Measurements from ENCODE around the gene OBSL1. TPM values are rescaled to one million over a fixed set of nuclear protein-coding genes. Genes with fewer than 3 reads are reported as not detected.

The OBSL1 gene
- total and polyA plus RNA-seq, 5 donors, result 179 to 321 (median 281) TPM

DNA sequence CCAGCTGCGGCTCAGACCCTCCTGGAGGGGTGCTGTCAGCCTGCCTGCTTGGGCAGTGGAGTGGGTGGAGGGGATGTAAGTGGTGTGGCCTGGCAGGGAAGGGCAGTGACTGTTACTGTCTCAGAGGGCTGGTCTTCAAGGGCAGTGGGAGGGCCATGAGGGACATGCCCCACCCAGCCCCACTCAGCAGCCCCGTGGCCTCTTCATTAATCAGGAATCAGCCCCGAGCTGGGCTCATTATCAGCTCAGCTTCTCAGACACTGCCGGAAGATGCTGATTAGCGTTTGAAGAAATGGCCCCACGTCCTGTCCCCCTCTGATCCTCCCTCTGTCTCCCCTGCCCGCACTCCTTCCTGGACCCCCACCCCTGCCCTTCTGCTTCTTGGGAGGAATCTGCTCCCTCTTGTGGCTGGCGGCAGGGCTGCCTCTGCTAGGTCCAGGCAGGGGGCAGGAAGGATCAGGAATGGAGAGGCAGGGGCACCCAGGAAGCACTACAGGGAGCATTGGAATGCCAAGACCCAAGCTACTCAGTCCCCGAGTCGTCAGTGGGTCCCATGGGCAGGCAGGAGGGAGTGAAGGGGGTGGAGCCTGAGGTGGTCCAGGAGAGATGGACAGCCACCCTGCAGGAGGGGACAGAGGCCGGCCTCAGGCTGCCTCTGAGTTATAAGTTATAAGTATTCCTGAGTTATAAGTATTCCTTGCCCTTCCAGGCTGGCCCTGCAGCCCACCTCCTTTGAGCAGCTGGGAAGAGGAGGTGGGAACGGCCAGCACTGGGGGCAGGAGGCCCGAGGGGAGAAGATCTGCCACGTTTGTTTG, 50.1 kb downstream of the OBSL1 start:
- no peaks in the 10 kb centered on the region for H3K27me3 ChIP-seq (ENCODE audit: control insufficient read depth, insufficient read depth)
- intact Hi-C loops (cut with DNase I), result loop anchor here in 3 of 4 donors (5.0 to 10.0 kb wide), 2 partner anchors 44 to 46 kb away; no protein-coding TSS in a partner anchor
- ATAC-seq (peak; percentile 65 to 79), DNase-seq (peak; percentile 50 to 77 (median 77))
- H3K27ac ChIP-seq (ENCODE audit: low read length), result peak overlapping the region; percentile 44
- H3K9me3 ChIP-seq (ENCODE audit: control insufficient read depth, low read length), result no peaks in the 10 kb centered on the region
- WGBS, result 10% methylated on average over 14 of the region's 14 CpGs
- no peak overlapping the region for H3K4me3 ChIP-seq (ENCODE audit: low read length)
- H3K4me1 ChIP-seq (ENCODE audit: control insufficient read depth, insufficient read depth, low read length), result peaks cover 4% of the 10 kb centered on the region

DNA sequence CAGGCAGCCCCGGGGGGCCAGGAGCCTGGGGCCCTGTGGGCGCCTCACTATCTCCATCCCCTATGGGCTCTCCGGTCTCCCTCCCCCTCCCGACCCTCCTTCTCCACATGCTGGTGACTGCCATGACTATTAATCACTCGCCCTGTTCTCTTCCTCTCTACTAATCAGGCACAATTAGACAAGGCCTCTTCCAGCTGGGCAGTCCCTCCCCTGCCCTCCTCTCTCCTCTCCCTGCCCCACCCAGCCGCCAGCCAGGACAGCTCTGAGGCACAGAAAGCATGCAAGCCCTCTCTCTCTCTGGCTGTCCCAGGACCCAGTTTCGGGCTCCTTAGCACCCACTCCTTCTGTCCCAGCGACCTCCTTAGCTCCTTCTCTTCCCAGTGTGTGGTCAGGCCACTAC, 51.3 kb downstream of the OBSL1 start:
- intact Hi-C loops (cut with DNase I), result loop anchor here in 3 of 4 donors (5.0 to 10.0 kb wide), 2 partner anchors 43 to 45 kb away; no protein-coding TSS in a partner anchor
- Histone ChIP-seq H3K27me3 (ENCODE audit: control insufficient read depth, insufficient read depth) (no peaks in the 10 kb centered on the region), H3K27ac (ENCODE audit: low read length) (no peak overlapping the region), H3K9me3 (ENCODE audit: control insufficient read depth, low read length) (no peaks in the 10 kb centered on the region), H3K4me1 (ENCODE audit: control insufficient read depth, insufficient read depth, low read length) (peaks cover 1% of the 10 kb centered on the region), H3K4me3 (ENCODE audit: low read length) (no peak overlapping the region)
- 61% methylated on average over 8 of the region's 8 CpGs for WGBS
- ATAC-seq, result peak; percentile 7 to 30
- peak in 1 of 3 donors; percentile 37 for DNase-seq

DNA sequence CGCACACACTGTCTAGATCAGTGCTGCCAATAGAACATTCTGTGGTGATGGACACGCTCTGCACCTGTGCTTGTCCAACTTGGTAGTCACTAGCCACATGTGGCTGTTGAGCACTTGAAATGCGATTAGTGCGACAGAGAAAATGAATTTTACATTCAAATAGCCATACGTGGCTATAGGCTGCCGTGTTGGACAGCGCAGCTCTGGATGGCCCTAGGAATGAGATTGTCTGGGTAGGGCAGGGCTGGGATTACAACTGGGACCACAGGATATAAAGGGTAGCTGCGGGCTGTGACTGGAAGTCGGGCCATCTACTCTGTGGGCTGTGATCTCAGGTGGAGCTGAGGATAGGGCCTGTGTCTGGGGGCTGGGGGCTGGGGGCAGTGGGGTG, 51.8 kb downstream of the OBSL1 start:
- peak in 1 of 3 donors; percentile 4 for DNase-seq
- H3K27me3 ChIP-seq (ENCODE audit: control insufficient read depth, insufficient read depth), result no peaks in the 10 kb centered on the region
- no peak overlapping the region for H3K4me3 ChIP-seq (ENCODE audit: low read length)
- no peaks in the 10 kb centered on the region for H3K9me3 ChIP-seq (ENCODE audit: control insufficient read depth, low read length)
- no peak for ATAC-seq
- 81% methylated on average over 9 of the region's 9 CpGs for WGBS
- H3K4me1 ChIP-seq (ENCODE audit: control insufficient read depth, insufficient read depth, low read length), result peaks cover 1% of the 10 kb centered on the region
- H3K27ac ChIP-seq (ENCODE audit: low read length), result no peak overlapping the region
- intact Hi-C loops (cut with DNase I), result no loop called here

DNA sequence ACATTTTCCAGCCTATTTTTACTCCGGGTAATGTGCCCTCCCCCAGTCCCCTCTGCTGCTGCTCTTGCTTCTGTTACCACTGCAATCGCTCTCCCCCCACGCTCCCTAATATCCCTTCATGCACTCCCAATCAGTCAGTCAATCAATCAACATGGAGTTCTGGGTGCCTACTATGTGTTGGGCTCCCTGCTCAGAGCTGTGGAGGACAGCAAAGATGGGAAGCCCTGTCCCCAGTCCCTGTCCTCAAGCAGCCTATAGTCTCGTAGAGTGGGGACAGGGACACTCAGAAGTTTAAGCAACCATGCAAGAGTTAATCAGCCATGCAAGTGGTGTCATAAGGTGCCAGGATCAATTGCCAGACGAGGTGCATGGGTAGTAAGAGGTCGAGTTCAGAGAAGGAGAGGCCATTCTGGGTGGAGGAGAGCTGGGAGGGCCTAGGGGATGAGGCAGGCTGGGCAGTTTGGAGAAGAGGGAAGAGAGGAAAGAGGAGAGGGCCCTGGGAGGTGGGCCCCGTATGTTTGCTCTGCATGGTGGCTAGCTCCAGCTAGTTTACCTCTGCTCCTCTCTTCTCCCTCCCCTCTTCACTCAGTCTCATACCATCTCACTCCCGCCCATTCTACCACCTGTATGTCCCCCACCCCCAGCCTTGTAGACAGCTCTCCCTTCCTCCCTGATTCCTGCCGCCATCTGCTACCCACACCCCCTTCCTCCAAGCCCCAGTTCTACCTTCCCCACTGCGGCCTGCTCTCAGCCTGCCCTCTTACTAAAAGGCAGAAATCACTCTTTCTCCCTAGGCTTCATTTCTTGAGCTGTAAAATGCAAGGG, 53.2 kb downstream of the OBSL1 start:
- no peaks in the 10 kb centered on the region for H3K27me3 ChIP-seq (ENCODE audit: control insufficient read depth, insufficient read depth)
- WGBS, result 64% methylated on average over 10 of the region's 10 CpGs

DNA sequence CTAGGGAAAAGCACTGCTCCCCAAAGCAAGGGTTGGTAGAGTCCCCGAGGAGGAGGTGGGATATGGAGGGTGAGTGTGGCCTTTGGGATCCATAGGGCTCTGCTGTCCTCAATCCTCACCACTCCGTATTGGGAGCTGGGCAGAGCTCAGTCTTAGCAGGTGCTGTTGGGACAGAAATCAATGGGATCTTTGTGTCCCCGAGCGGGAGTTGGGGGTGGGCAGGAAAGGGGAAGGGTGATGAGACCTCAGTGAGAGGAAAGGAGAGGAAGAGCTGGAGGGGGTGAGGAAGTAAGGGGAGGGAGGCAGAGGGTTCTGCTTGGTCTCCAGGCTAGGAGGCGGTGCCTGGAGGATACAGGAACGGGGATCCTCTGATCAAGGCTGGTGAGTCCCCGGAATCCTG, 54.5 kb downstream of the OBSL1 start:
- ATAC-seq, result no peak
- Histone ChIP-seq H3K27me3 (ENCODE audit: control insufficient read depth, insufficient read depth) (no peaks in the 10 kb centered on the region), H3K4me3 (ENCODE audit: low read length) (no peak overlapping the region), H3K4me1 (ENCODE audit: control insufficient read depth, insufficient read depth, low read length) (no peaks in the 10 kb centered on the region), H3K9me3 (ENCODE audit: control insufficient read depth, low read length) (no peaks in the 10 kb centered on the region), H3K27ac (ENCODE audit: low read length) (no peak overlapping the region)
- intact Hi-C loops (cut with DNase I), result no loop called here
- DNase-seq, result peak in 1 of 3 donors; percentile 6
- WGBS, result 69% methylated on average over 7 of the region's 7 CpGs

More for the DNA sequence above, 53.2 kb downstream of the OBSL1 start:
- Histone ChIP-seq H3K4me1 (ENCODE audit: control insufficient read depth, insufficient read depth, low read length) (no peaks in the 10 kb centered on the region), H3K27ac (ENCODE audit: low read length) (no peak overlapping the region), H3K4me3 (ENCODE audit: low read length) (no peak overlapping the region), H3K9me3 (ENCODE audit: control insufficient read depth, low read length) (no peaks in the 10 kb centered on the region)
- DNase-seq, result peak in 1 of 3 donors; percentile 10
- no peak for ATAC-seq
- intact Hi-C loops (cut with DNase I), result no loop called here

DNA sequence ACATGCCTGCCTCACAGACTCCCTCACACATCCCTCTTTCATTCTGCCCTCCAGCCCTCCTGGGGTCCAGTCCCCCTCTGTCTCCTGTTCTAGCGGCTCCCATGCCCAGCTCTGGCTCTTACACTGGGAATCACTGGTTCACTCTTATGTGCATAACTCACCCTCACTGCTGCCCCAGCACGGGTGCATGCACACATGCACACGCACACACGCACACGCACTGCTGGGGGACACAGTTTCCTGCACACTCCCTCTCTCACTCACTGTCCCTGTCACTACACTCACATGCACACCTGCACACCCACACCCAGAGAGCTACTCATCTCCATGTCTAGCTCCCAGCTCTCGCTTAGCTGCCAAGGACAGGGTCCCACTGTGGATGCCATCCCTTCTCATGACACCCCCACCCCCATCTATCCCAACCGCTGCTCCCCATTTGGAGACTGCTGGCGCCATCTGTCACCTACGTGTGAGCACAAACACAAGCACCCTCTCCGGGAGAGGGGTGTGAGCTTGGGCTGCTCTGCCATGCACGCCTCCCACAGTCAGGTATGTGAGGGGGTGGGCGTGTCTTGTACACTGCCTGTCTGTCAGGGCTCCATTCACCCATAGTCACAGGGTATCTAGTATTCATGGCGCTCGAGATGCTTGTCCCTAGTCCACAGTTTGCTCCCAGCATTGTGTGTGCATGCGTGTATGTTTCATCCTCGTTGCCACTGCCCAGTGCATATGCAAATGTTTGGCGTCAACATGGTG, 55.3 kb downstream of the OBSL1 start:
- no peaks in the 10 kb centered on the region for H3K9me3 ChIP-seq (ENCODE audit: control insufficient read depth, low read length)
- 75% methylated on average over 17 of the region's 17 CpGs for WGBS
- no peaks in the 10 kb centered on the region for H3K27me3 ChIP-seq (ENCODE audit: control insufficient read depth, insufficient read depth)
- H3K4me1 ChIP-seq (ENCODE audit: control insufficient read depth, insufficient read depth, low read length), result no peaks in the 10 kb centered on the region
- H3K27ac ChIP-seq (ENCODE audit: low read length), result no peak overlapping the region
- no peak overlapping the region for H3K4me3 ChIP-seq (ENCODE audit: low read length)
- intact Hi-C loops (cut with DNase I), result no loop called here
- DNase-seq (peak in 1 of 3 donors; percentile 5), ATAC-seq (no peak)

DNA sequence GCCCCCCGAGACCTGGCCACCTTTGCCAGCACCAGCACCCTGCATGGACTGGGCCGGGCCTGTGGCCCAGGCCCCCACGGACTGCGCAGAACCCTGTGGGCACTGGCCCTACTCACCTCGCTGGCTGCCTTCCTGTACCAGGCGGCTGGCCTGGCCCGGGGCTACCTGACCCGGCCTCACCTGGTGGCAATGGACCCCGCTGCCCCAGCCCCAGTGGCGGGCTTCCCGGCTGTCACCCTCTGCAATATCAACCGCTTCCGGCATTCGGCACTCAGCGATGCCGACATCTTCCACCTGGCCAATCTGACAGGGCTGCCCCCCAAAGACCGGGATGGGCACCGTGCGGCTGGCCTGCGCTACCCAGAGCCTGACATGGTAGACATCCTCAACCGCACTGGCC, 56.5 kb downstream of the OBSL1 start:
- Histone ChIP-seq H3K4me1 (ENCODE audit: control insufficient read depth, insufficient read depth, low read length) (no peaks in the 10 kb centered on the region), H3K4me3 (ENCODE audit: low read length) (no peak overlapping the region), H3K9me3 (ENCODE audit: control insufficient read depth, low read length) (no peaks in the 10 kb centered on the region), H3K27me3 (ENCODE audit: control insufficient read depth, insufficient read depth) (no peaks in the 10 kb centered on the region), H3K27ac (ENCODE audit: low read length) (no peak overlapping the region)
- intact Hi-C loops (cut with DNase I), result no loop called here
- DNase-seq, result no peak
- ATAC-seq, result no peak
- WGBS, result 79% methylated on average over 21 of the region's 21 CpGs

DNA sequence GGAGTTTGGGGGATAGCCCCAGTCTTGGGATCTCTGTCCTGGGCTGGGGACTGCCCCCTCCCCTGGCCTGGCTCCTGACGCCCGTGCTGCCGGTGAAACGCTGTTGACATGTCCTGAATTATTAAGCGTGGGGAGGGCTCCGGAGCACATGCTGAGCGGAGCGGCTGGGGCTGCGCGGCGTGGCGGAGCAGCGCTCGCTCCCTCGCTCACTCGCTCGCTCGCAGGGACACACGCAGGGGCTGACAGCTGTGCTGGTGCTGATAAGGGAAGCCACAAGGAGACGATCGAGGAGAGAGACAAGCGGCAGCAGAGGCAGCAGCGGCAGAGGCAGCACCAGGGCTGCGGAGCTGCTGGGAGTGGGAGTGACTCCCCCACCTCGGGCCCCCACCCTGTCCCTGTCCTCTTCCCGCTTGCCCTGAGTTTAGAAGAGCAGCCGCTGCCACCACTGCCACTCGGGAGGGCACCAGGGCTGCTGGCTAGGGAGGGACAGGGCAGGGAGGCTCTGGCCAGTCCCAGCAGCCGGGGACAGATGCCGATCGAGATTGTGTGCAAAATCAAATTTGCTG, 57.1 kb downstream of the OBSL1 start, which contains the start of gene ASIC4:
Gene ASIC4 (plus strand): TSS at position 287 of the 566 bp plus-strand sequence. CDS start 243 bp downstream, at position 530.
- no peak within 1 kb of the TSS for H3K27ac ChIP-seq (ENCODE audit: low read length)
- no peaks in the 10 kb centered on the region for H3K4me1 ChIP-seq (ENCODE audit: control insufficient read depth, insufficient read depth, low read length)
- no peaks in the 10 kb centered on the region for H3K27me3 ChIP-seq (ENCODE audit: control insufficient read depth, insufficient read depth)
- ATAC-seq, result peak; percentile 13 to 29
- H3K4me3 ChIP-seq (ENCODE audit: low read length), result no peak within 1 kb of the TSS
- intact Hi-C loops (cut with DNase I), result no loop called here
- peak in 1 of 3 donors; percentile 68 for DNase-seq
- 3% methylated on average over 31 of the region's 31 CpGs for WGBS
- no peaks in the 10 kb centered on the region for H3K9me3 ChIP-seq (ENCODE audit: control insufficient read depth, low read length)

DNA sequence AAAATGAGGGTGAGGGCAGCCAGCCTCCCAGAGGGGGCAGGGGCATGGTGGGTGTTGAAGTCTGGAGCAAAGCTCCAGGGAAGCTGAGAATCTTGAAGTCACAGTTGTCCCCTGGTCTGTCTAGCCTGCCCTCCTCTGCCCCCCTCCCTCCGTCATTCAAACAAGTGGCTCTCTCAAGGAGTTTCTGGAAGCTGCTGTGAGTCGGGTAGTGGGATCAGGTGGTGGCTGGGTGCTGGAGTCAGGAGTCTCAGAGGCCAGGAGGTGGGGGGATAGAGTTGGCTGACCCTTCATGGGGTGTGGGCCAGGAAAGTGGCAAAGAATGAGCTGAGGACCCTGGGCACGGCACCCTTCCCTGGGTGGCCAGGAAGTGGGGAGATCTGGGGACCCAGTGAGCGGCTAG, 57.6 kb downstream of the OBSL1 start:
- WGBS, result 7% methylated on average over 4 of the region's 4 CpGs
- H3K4me3 ChIP-seq (ENCODE audit: low read length), result no peak overlapping the region
- no peak for DNase-seq
- H3K27me3 ChIP-seq (ENCODE audit: control insufficient read depth, insufficient read depth), result no peaks in the 10 kb centered on the region
- no peaks in the 10 kb centered on the region for H3K4me1 ChIP-seq (ENCODE audit: control insufficient read depth, insufficient read depth, low read length)
- no peak for ATAC-seq
- intact Hi-C loops (cut with DNase I), result no loop called here
- H3K9me3 ChIP-seq (ENCODE audit: control insufficient read depth, low read length), result no peaks in the 10 kb centered on the region
- H3K27ac ChIP-seq (ENCODE audit: low read length), result no peak overlapping the region

DNA sequence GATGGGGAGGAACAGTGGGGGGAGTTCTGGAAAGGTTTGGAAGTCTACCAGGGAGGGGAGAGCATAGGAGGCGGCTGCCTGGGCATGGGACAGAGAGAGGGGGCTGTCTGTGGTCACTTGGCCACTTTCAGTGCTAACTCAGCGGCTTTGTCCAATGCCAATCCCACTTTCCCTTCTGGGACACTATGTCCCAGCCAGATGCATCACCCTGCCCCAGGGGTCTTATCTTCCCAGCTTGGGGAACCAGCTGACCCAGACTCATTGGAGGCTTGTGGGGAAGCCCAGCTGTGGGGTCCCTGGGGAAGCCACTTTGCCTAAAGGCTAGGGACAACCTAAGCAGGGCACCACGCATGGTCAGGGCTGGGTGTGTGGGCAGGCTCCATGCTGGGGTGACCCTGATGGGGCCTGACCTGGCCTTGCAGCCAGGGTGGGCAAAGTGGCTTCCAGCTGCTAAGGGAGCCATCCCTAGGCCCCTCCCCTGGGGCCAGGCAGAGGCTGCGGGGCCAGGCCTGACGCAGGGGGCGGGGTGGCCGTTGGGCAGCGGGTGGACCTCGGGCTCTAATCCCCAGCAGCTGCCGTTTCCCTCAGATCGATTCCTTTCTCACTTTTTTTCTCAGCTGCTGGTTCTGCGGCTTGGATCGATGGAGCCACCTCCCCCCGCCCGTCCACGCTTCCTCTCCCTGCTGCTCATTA, 58.7 kb downstream of the OBSL1 start:
- H3K4me3 ChIP-seq (ENCODE audit: low read length), result no peak overlapping the region
- intact Hi-C loops (cut with DNase I), result no loop called here
- 36% methylated on average over 16 of the region's 16 CpGs for WGBS
- no peak for ATAC-seq
- no peaks in the 10 kb centered on the region for H3K27me3 ChIP-seq (ENCODE audit: control insufficient read depth, insufficient read depth)
- no peak overlapping the region for H3K27ac ChIP-seq (ENCODE audit: low read length)
- peak in 1 of 3 donors; percentile 43 for DNase-seq
- peaks cover 3% of the 10 kb centered on the region for H3K4me1 ChIP-seq (ENCODE audit: control insufficient read depth, insufficient read depth, low read length)
- no peaks in the 10 kb centered on the region for H3K9me3 ChIP-seq (ENCODE audit: control insufficient read depth, low read length)

Data from right cardiac atrium (tissue), 5 donors.